Measurements from ENCODE around the gene HOXD8. TPM values are rescaled to one million over a fixed set of nuclear protein-coding genes. Genes with fewer than 3 reads are reported as not detected.
A peak's percentile ranks its signal among the peaks of the same experiment; 100 is the strongest.

Gene HOXD8
- total RNA-seq, 1 donor: 15.5 TPM

GRCh38 chr2:176122683-176123410 is 6.7 kb upstream of the HOXD8 start, which contains the start of gene HOXD9:
Gene HOXD9 (plus strand): TSS chr2:176122719. CDS start chr2:176122769, 50 bp downstream.
- TF ChIP-seq CTCF (IDR thresholded peaks at IDR 0.05; ENCODE audit: insufficient read depth, low read depth, low read length): no peak
- H3K4me3 ChIP-seq (ENCODE audit: low read depth, low read length): peak within 1 kb of the TSS; percentile 51
- no peak for DNase-seq (ENCODE audit: low read depth)

- peak; percentile 44 for DNase-seq (ENCODE audit: low read depth)
- peak overlapping the region; percentile 51 for H3K4me3 ChIP-seq (ENCODE audit: low read depth, low read length)
- no peak for TF ChIP-seq CTCF (IDR thresholded peaks at IDR 0.05; ENCODE audit: insufficient read depth, low read depth, low read length)
These were observed 5.9 kb upstream of the HOXD8 start for GRCh38 chr2:176123411-176124109.

- TF ChIP-seq CTCF (IDR thresholded peaks at IDR 0.05; ENCODE audit: insufficient read depth, low read depth, low read length): no peak
- DNase-seq (ENCODE audit: low read depth): peak; percentile 34
- peak overlapping the region; percentile 51 for H3K4me3 ChIP-seq (ENCODE audit: low read depth, low read length)
These were observed 5.2 kb upstream of the HOXD8 start for GRCh38 chr2:176124110-176124946.

GRCh38 chr2:176124947-176125771 is 4.3 kb upstream of the HOXD8 start:
- no peak for TF ChIP-seq CTCF (IDR thresholded peaks at IDR 0.05; ENCODE audit: insufficient read depth, low read depth, low read length)
- peak overlapping the region; percentile 51 for H3K4me3 ChIP-seq (ENCODE audit: low read depth, low read length)
- DNase-seq (ENCODE audit: low read depth): no peak

- TF ChIP-seq CTCF (IDR thresholded peaks at IDR 0.05; ENCODE audit: insufficient read depth, low read depth, low read length): no peak
- peak; percentile 27 for DNase-seq (ENCODE audit: low read depth)
- no peak overlapping the region for H3K4me3 ChIP-seq (ENCODE audit: low read depth, low read length)
These were observed 3.8 kb upstream of the HOXD8 start for GRCh38 chr2:176125772-176126054.
